Stomach (tissue), 4 donors: ENCODE results near the gene SFMBT1.

Source experiments
- POLR2A ChIP-seq, 4 donors: fragments of 450-650 bp; IDR thresholded peaks; one replicate each; pipeline ENCODE4 v1.6.1; 2016; ENCODE audit warnings: antibody characterized with exemption in 4 of 4, control low read depth in 2 of 4, mild to moderate bottlenecking in 1 of 4, moderate library complexity in 1 of 4
- POLR2AphosphoS5 ChIP-seq, 3 donors: sonication (generic); formaldehyde crosslinking; IDR thresholded peaks; one replicate each; pipeline ENCODE4 v1.6.1; 2016; ENCODE audit warnings: antibody characterized with exemption in 3 of 3
- TF ChIP-seq, protein P1 (sequence below), 7 experiments: fragments of 450-650 bp in 4 of 7; fragments of 200-600 bp in 3 of 7; sonication (generic) in 3 of 7; IDR thresholded peaks; one replicate each; pipeline ENCODE4 v1.5.1; 2016 to 2019; ENCODE audit warnings: antibody characterized with exemption in 7 of 7, control low read depth in 2 of 7, mild to moderate bottlenecking in 1 of 7

DNA sequence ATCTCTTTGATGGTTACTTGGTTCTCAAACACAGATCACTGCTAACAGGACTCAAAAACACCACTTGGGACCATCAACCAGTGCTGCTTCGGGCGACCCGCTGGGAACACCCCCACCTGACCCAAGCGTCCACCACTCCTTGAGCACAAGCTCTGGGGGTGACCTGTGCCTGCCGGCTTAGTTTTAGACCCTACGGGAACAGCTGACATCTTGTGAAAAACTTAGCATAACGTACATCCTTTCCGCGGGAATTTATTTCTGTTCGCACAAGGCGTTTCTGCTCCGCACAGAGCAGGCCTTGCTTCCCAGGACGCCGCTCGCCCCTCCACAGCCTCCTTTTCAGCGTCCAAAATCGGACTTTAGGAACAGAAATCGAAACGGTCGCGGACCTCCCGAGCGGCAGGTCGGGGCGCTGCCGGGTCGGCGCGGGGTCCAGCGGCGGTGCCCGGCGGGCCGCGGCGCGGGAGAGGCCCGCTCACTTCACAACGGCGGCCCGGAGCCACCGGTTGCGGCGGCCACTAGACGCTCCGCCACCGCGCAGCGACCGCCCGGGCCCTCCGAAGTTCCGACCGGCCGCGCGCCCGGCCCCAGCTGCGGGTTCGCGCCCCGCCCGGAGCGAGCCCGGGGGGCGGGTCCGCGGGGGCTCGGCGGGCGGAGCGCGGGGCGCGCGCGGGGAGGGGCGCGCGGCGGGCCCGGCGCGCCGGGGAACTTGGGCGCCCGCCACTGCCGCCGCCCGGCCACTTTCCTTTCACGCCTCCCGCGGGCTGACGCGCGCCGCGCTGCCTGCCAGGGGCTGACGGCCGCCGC is 959 bp downstream of the SFMBT1 start:
- TF ChIP-seq POLR2A (IDR thresholded peaks at IDR 0.05) (no peak), POLR2AphosphoS5 (IDR thresholded peaks at IDR 0.05) (peak in 1 of 3 donors; percentile 33)
- TF ChIP-seq, protein P1, sequence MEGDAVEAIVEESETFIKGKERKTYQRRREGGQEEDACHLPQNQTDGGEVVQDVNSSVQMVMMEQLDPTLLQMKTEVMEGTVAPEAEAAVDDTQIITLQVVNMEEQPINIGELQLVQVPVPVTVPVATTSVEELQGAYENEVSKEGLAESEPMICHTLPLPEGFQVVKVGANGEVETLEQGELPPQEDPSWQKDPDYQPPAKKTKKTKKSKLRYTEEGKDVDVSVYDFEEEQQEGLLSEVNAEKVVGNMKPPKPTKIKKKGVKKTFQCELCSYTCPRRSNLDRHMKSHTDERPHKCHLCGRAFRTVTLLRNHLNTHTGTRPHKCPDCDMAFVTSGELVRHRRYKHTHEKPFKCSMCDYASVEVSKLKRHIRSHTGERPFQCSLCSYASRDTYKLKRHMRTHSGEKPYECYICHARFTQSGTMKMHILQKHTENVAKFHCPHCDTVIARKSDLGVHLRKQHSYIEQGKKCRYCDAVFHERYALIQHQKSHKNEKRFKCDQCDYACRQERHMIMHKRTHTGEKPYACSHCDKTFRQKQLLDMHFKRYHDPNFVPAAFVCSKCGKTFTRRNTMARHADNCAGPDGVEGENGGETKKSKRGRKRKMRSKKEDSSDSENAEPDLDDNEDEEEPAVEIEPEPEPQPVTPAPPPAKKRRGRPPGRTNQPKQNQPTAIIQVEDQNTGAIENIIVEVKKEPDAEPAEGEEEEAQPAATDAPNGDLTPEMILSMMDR (IDR thresholded peaks at IDR 0.05), result no peak
